H9 (cell line): Measurements from ENCODE around the gene ZNHIT3. TPM values are rescaled to one million over a fixed set of nuclear protein-coding genes. Genes with fewer than 3 reads are reported as not detected.

Experiments
- DNase-seq: peaks from one replicate; pipeline ENCODE4 v3.0.0-alpha.2; 2017
- H2AFZ ChIP-seq: one replicate; pipeline ENCODE4 v1.6.1; 2013; ENCODE audit warnings: mild to moderate bottlenecking, low read length, control low read depth, moderate library complexity
- H2AK5ac ChIP-seq: 2 replicates; pipeline ENCODE4 v1.6.1; 2013; ENCODE audit warnings: low read length, control low read depth, mixed read lengths; ENCODE audit not compliant: insufficient read length
- H2BK120ac ChIP-seq: one replicate; pipeline ENCODE4 v1.6.1; 2013; ENCODE audit warnings: low read depth, mild to moderate bottlenecking, low read length, control low read depth, inconsistent platforms; ENCODE audit not compliant: poor library complexity, severe bottlenecking
- H2BK12ac ChIP-seq: 2 replicates; pipeline ENCODE4 v1.6.1; 2013; ENCODE audit warnings: low read length, control low read depth, mixed read lengths, low read depth; ENCODE audit not compliant: insufficient read length
- H2BK15ac ChIP-seq: 2 replicates; pipeline ENCODE4 v1.6.1; 2013; ENCODE audit warnings: low read depth, low read length, control low read depth
- H2BK20ac ChIP-seq: one replicate; pipeline ENCODE4 v1.6.1; 2013; ENCODE audit warnings: low read depth, mild to moderate bottlenecking, low read length, control low read depth, inconsistent platforms; ENCODE audit not compliant: poor library complexity, severe bottlenecking
- H2BK5ac ChIP-seq: 2 replicates; pipeline ENCODE4 v1.6.1; 2013; ENCODE audit warnings: low read length, control low read depth, mixed read lengths; ENCODE audit not compliant: insufficient read length
- H3K14ac ChIP-seq: 2 replicates; pipeline ENCODE4 v1.6.1; 2013; ENCODE audit warnings: low read length, control low read depth; ENCODE audit not compliant: insufficient read depth
- H3K18ac ChIP-seq: 2 replicates; pipeline ENCODE4 v1.6.1; 2013; ENCODE audit warnings: low read depth, mild to moderate bottlenecking, mixed read lengths, low read length, control low read depth; ENCODE audit not compliant: insufficient read length
- H3K23ac ChIP-seq: 2 replicates; pipeline ENCODE4 v1.6.1; 2013; ENCODE audit warnings: low read length, control low read depth, mixed read lengths, low read depth; ENCODE audit not compliant: insufficient read length
- H3K23me2 ChIP-seq: 2 replicates; pipeline ENCODE4 v1.6.1; 2013; ENCODE audit warnings: low read depth, mild to moderate bottlenecking, mixed read lengths, low read length, control low read depth; ENCODE audit not compliant: insufficient read length, poor library complexity, severe bottlenecking
- H3K27ac ChIP-seq: 2 replicates; pipeline ENCODE4 v1.5.1; 2013; ENCODE audit warnings: low read length, control low read depth, mixed read lengths, low read depth; ENCODE audit not compliant: insufficient read length
- H3K27me3 ChIP-seq: 2 replicates; pipeline ENCODE4 v1.6.1; 2013; ENCODE audit warnings: low read length, control low read depth, inconsistent platforms; ENCODE audit not compliant: insufficient read depth
- H3K4ac ChIP-seq: 2 replicates; pipeline ENCODE4 v1.6.1; 2013; ENCODE audit warnings: low read depth, mild to moderate bottlenecking, control low read depth, inconsistent platforms, low read length, moderate library complexity
- H3K4me1 ChIP-seq: 2 replicates; pipeline ENCODE4 v1.6.1; 2013; ENCODE audit warnings: low read length, control low read depth, inconsistent platforms; ENCODE audit not compliant: insufficient read depth
- H3K4me2 ChIP-seq: 2 replicates; pipeline ENCODE4 v1.6.1; 2013; ENCODE audit warnings: low read length, control low read depth, mixed read lengths; ENCODE audit not compliant: insufficient read length, insufficient read depth
- H3K56ac ChIP-seq: 2 replicates; pipeline ENCODE4 v1.6.1; 2013; ENCODE audit warnings: low read depth, mild to moderate bottlenecking, mixed read lengths, low read length, control low read depth; ENCODE audit not compliant: insufficient read length
- H3K79me1 ChIP-seq: 2 replicates; pipeline ENCODE4 v1.6.1; 2013; ENCODE audit warnings: low read depth, mild to moderate bottlenecking, moderate library complexity, low read length, control low read depth, inconsistent platforms; ENCODE audit not compliant: insufficient read depth, poor library complexity, severe bottlenecking
- H3K79me2 ChIP-seq: 2 replicates; pipeline ENCODE4 v1.6.1; 2013; ENCODE audit warnings: low read length, control low read depth, inconsistent platforms; ENCODE audit not compliant: insufficient read depth
- H3K9ac ChIP-seq: 2 replicates; pipeline ENCODE4 v1.6.1; 2013; ENCODE audit warnings: low read length, control low read depth, mixed read lengths; ENCODE audit not compliant: insufficient read length; ENCODE audit errors: extremely low read depth
- H3K9me3 ChIP-seq: one replicate; pipeline ENCODE4 v1.6.1; 2013; ENCODE audit warnings: low read depth, low read length, inconsistent platforms; ENCODE audit not compliant: control insufficient read depth
- H3T11ph ChIP-seq: one replicate; pipeline ENCODE4 v1.6.1; 2013; ENCODE audit warnings: mild to moderate bottlenecking, low read length, control low read depth, inconsistent platforms
- H4K20me1 ChIP-seq: one replicate; pipeline ENCODE4 v1.6.1; 2013; ENCODE audit not compliant: control insufficient read depth, insufficient read length, insufficient read depth
- H4K5ac ChIP-seq: 2 replicates; pipeline ENCODE4 v1.6.1; 2013; ENCODE audit warnings: low read depth, mild to moderate bottlenecking, mixed read lengths, low read length, control low read depth; ENCODE audit not compliant: insufficient read length
- H4K8ac ChIP-seq: replicated peaks from 2 replicates; pipeline ENCODE4 v1.6.1; 2013; ENCODE audit warnings: low read length, control low read depth, mixed read lengths, low read depth; ENCODE audit not compliant: insufficient read length
- H4K91ac ChIP-seq: 2 replicates; pipeline ENCODE4 v1.6.1; 2013; ENCODE audit warnings: low read depth, mild to moderate bottlenecking, moderate library complexity, mixed read lengths, low read length, control low read depth; ENCODE audit not compliant: insufficient read length
- H3K27ac Mint-ChIP-seq, 3 experiments: 2 replicates in 2 of 3; 3 replicates in 1 of 3; pipeline ENCODE4 v1.8.0; 2020 to 2021; ENCODE audit warnings: mixed read lengths in 3 of 3, mild to moderate bottlenecking in 1 of 3, moderate library complexity in 1 of 3
- H3K27me3 Mint-ChIP-seq: 2 replicates; pipeline ENCODE4 v1.8.0; 2021; ENCODE audit warnings: low read depth, mild to moderate bottlenecking, moderate library complexity, mixed read lengths
- H3K36me3 Mint-ChIP-seq, 3 experiments: 2 replicates in 2 of 3; 3 replicates in 1 of 3; pipeline ENCODE4 v1.8.0; 2020 to 2021; ENCODE audit warnings: low read depth in 3 of 3, mixed read lengths in 3 of 3; ENCODE audit not compliant: insufficient read depth in 1 of 3
- H3K4me1 Mint-ChIP-seq, 2 experiments: 2 replicates each; pipeline ENCODE4 v1.8.0; 2020; ENCODE audit warnings: mixed read lengths in 2 of 2
- H3K4me3 Mint-ChIP-seq, 2 experiments: 2 replicates in 1 of 2; 3 replicates in 1 of 2; pipeline ENCODE4 v1.8.0; 2020 to 2021; ENCODE audit warnings: mild to moderate bottlenecking in 2 of 2, mixed read lengths in 2 of 2, moderate library complexity in 1 of 2
- H3K9me3 Mint-ChIP-seq, 2 experiments: 2 replicates in 1 of 2; 3 replicates in 1 of 2; pipeline ENCODE4 v1.8.0; 2020; ENCODE audit warnings: mild to moderate bottlenecking in 2 of 2, mixed read lengths in 2 of 2, moderate library complexity in 1 of 2
- WGBS: extraction: QIAGEN DNeasy Blood & Tissue Kit; methylation state at CpG from one replicate; pipeline ENCODE4 v1.1.7; 2013; ENCODE audit warnings: missing lambda C conversion rate, low lambda C conversion rate, mixed read lengths; ENCODE audit not compliant: insufficient read length; ENCODE audit errors: extremely low coverage; 5-methylcytosine and 5-hydroxymethylcytosine counted together
- total RNA-seq: library from RNA; stranded (reverse); gene quantifications from 2 replicates; pipeline ENCODE4 v1.2.1, GENCODE V29; 2021
- TF ChIP-seq, protein P1 (sequence below): fragments of 200-600 bp; sonication (generic); conservative IDR thresholded peaks from 3 replicates; pipeline ENCODE4 v1.8.0; 2021; ENCODE audit warnings: antibody characterized with exemption, mild to moderate bottlenecking

Gene ZNHIT3
- total RNA-seq, 1 experiment from 2014 or later = 64.7 TPM

DNA sequence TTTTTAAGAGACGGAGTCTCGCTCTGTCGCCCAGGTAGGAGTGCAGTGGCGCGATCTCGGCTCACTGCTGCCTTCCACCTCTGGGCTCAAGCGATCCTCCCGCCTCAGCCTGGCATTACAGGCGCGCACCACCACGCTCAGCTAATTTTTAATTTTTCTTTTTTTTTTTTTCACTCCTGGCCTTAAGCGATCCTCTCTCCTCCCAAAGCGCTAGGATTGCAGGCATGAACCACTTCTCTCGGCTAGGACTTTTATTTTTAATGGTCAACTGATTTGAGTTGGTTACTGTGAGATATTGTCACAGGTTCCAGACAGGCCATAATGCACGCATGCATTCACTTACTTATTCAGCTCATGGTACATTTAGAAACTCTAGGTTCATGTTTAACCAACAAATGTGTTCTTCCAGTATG lies 49.2 kb downstream of the ZNHIT3 start:
- H3K27ac ChIP-seq = no peak overlapping the region
- no peaks in the 10 kb centered on the region for H3K27me3 ChIP-seq
- H3K79me1 ChIP-seq = peaks cover 7% of the 10 kb centered on the region
- no peak overlapping the region for H3K18ac ChIP-seq
- H3K56ac ChIP-seq = no peak overlapping the region
- peaks cover 31 to 63% (median 38%) of the 10 kb centered on the region in 3 experiments for H3K36me3 Mint-ChIP-seq
- H2BK15ac ChIP-seq = no peak overlapping the region
- TF ChIP-seq, protein P1, sequence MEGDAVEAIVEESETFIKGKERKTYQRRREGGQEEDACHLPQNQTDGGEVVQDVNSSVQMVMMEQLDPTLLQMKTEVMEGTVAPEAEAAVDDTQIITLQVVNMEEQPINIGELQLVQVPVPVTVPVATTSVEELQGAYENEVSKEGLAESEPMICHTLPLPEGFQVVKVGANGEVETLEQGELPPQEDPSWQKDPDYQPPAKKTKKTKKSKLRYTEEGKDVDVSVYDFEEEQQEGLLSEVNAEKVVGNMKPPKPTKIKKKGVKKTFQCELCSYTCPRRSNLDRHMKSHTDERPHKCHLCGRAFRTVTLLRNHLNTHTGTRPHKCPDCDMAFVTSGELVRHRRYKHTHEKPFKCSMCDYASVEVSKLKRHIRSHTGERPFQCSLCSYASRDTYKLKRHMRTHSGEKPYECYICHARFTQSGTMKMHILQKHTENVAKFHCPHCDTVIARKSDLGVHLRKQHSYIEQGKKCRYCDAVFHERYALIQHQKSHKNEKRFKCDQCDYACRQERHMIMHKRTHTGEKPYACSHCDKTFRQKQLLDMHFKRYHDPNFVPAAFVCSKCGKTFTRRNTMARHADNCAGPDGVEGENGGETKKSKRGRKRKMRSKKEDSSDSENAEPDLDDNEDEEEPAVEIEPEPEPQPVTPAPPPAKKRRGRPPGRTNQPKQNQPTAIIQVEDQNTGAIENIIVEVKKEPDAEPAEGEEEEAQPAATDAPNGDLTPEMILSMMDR = no peak
- no peak overlapping the region for H3K23ac ChIP-seq
- no peak overlapping the region for H4K91ac ChIP-seq
- H3K14ac ChIP-seq = no peak overlapping the region
- no peaks in the 10 kb centered on the region for H4K20me1 ChIP-seq
- no peak overlapping the region for H2BK20ac ChIP-seq
- DNase-seq = no peak
- peaks cover 5% of the 10 kb centered on the region; the same call in 1 of the 2 replicates for H3K79me2 ChIP-seq
- H3K4me1 Mint-ChIP-seq = peaks cover 10 to 17% of the 10 kb centered on the region in 2 experiments
- H3K23me2 ChIP-seq = peaks cover 7% of the 10 kb centered on the region
- no peak overlapping the region for H2AFZ ChIP-seq
- no peak overlapping the region for H4K5ac ChIP-seq
- no peak overlapping the region for H2BK120ac ChIP-seq
- peak overlapping the region; percentile 96 to 99 for H3K4me3 Mint-ChIP-seq
- H3K9ac ChIP-seq = peak overlapping the region; percentile 67
- H3K27me3 Mint-ChIP-seq = peaks cover 1% of the 10 kb centered on the region; the same call in 1 of the 2 replicates
- H3K9me3 Mint-ChIP-seq = peaks cover 0 to 7% of the 10 kb centered on the region in 2 experiments; a peak in 3 of 5 replicates
- H3K4me1 ChIP-seq = 0 out of 2 replicates have a peak, but pooled peaks cover 2% of the 10 kb centered on the region
- H2BK12ac ChIP-seq = no peak overlapping the region
- peak overlapping the region; percentile 99 to 100 (median 99); a peak in 6 of 7 replicates for H3K27ac Mint-ChIP-seq
- no peak overlapping the region for H3K4ac ChIP-seq
- H2AK5ac ChIP-seq = no peak overlapping the region
- no peak overlapping the region for H3T11ph ChIP-seq
- H3K9me3 ChIP-seq = no peaks in the 10 kb centered on the region
- no peak overlapping the region for H2BK5ac ChIP-seq
- H4K8ac ChIP-seq = no peak overlapping the region
- WGBS = no CpG with 5 or more reads among the region's 15 CpGs
- H3K4me2 ChIP-seq = peak overlapping the region; percentile 80
